Upper lobe of right lung (tissue), 1 donor: ENCODE data around the gene EDN2. TPM values are rescaled to one million over a fixed set of nuclear protein-coding genes. Genes with fewer than 3 reads are reported as not detected.

ENCODE experiments used
- ATAC-seq: fragments of 200-7000 bp; cut with Tn5 transposase; one replicate; pipeline ENCODE4 v1.9.1; 2020; ENCODE audit warnings: mild to moderate bottlenecking, moderate library complexity
- DNase-seq: peaks from one replicate; pipeline ENCODE4 v3.0.0-alpha.2; 2020
- H3K27ac ChIP-seq: fragments of 200-600 bp; one replicate; pipeline ENCODE4 v1.8.0; 2022
- H3K27me3 ChIP-seq: fragments of 200-600 bp; one replicate; pipeline ENCODE4 v1.8.0; 2022; ENCODE audit warnings: mild to moderate bottlenecking
- H3K36me3 ChIP-seq: fragments of 200-600 bp; one replicate; pipeline ENCODE4 v1.8.0; 2022
- H3K4me1 ChIP-seq: fragments of 200-600 bp; one replicate; pipeline ENCODE4 v1.8.0; 2022
- H3K4me3 ChIP-seq: fragments of 200-600 bp; one replicate; pipeline ENCODE4 v1.8.0; 2022; ENCODE audit warnings: mild to moderate bottlenecking
- H3K9me3 ChIP-seq: fragments of 200-600 bp; one replicate; pipeline ENCODE4 v1.8.0; 2022
- intact Hi-C: fragments of 100-400 bp; cut with DNase I; formaldehyde crosslinking; loops from one replicate; pipeline ENCODE4 v1.11.0; 2022
- total RNA-seq: library from RNA; stranded (reverse); fragmentation: NEBNext Ultra II Directional; extraction: Animal tissue kit (Norgen Biotek cat#: 25700); gene quantifications from one replicate; pipeline ENCODE4 v1.2.1, GENCODE V29; 2021
- TF ChIP-seq, protein P1 (sequence below): fragments of 200-600 bp; IDR thresholded peaks from one replicate; pipeline ENCODE4 v1.8.0; 2022; ENCODE audit warnings: antibody characterized with exemption
- donor health status: DM: no; HTN: yes; CAD: no; lungs with severe emphysema.

Gene EDN2
- total RNA-seq, 1 donor from 2014 or later = not detected

DNA sequence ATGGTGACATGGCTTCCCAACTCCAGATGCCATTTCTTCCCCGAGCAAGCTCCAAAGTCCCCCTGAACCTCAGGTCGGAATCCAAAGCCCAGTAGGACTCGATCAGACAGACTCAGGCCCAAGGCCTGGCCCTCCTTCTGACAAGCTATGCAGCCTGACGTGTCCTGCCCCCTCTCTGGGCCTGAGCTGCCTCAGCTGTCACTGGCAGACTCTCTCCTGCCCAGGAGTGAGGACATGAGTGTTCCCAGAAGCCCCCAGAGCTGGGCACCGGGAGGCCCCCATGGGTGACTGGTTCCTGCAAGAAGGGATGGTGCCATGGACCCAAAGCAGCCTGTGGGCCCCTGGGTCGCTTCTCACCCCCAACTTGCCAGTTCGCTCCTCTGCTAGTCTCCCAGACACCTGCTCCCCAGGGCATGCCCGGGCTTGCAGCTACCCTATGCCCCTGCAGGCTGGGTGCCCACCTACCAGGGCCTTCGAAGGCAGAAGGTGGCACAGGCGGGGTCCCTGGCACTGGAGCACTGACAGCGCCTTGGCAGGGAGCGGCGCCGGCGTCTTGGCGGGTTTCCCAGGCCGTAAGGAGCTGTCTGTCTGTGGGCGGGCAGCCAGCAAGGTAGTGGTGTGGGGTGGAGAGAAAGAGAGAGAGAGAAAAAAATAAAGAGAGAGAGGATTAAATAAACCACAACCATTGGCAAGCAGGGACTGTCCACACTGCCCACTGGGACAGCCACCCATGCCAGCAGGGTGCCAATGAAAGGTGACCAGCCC lies 2.3 kb downstream of the EDN2 start:
- peaks cover 32% of the 10 kb centered on the region for H3K4me1 ChIP-seq
- H3K36me3 ChIP-seq = no peaks in the 10 kb centered on the region
- ATAC-seq (peak; percentile 1), DNase-seq (peak; percentile 86)
- TF ChIP-seq, protein P1, sequence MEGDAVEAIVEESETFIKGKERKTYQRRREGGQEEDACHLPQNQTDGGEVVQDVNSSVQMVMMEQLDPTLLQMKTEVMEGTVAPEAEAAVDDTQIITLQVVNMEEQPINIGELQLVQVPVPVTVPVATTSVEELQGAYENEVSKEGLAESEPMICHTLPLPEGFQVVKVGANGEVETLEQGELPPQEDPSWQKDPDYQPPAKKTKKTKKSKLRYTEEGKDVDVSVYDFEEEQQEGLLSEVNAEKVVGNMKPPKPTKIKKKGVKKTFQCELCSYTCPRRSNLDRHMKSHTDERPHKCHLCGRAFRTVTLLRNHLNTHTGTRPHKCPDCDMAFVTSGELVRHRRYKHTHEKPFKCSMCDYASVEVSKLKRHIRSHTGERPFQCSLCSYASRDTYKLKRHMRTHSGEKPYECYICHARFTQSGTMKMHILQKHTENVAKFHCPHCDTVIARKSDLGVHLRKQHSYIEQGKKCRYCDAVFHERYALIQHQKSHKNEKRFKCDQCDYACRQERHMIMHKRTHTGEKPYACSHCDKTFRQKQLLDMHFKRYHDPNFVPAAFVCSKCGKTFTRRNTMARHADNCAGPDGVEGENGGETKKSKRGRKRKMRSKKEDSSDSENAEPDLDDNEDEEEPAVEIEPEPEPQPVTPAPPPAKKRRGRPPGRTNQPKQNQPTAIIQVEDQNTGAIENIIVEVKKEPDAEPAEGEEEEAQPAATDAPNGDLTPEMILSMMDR = no peak
- H3K27me3 ChIP-seq = no peaks in the 10 kb centered on the region
- no peak overlapping the region for H3K4me3 ChIP-seq
- no peaks in the 10 kb centered on the region for H3K9me3 ChIP-seq
- intact Hi-C loops = no loop called here
- no peak overlapping the region for H3K27ac ChIP-seq

DNA sequence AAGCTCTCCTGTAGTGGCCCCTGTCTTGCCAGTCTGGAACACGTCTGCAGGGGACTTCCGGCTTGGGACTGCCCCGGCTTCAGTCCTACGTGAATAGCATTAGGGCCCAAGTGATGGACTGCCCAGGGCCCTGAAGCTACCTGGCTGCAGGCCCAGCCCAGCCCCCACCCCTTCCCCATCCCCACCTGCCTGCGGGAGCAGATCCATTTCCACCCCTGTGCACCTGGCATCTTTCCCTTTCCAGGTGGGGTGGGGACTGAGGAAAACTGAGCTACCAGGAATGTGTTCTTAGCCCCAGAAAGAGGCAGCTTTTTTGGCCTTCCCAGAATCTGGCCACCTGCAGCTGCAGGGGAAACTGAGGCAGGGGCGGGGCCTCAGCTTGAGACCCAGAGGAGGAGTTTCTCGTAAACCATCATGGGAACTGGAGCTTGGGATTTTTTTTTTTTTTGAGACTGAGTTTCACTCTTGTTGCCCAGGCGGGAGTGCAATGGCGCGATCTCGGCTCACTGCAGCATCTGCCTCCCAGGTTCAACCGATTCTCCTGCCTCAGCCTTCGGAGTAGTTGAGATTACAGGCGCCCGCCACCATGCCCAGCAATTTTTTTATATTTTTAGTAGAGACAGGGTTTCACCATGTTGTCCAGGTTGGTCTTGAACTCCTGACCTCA lies 3.2 kb downstream of the EDN2 start:
- peaks cover 35% of the 10 kb centered on the region for H3K4me1 ChIP-seq
- no peak overlapping the region for H3K4me3 ChIP-seq
- ATAC-seq = no peak
- no peak overlapping the region for H3K27ac ChIP-seq
- TF ChIP-seq, protein P1 = no peak
- no peak for DNase-seq
- H3K27me3 ChIP-seq = no peaks in the 10 kb centered on the region
- intact Hi-C loops = no loop called here
- no peaks in the 10 kb centered on the region for H3K9me3 ChIP-seq
- no peaks in the 10 kb centered on the region for H3K36me3 ChIP-seq

DNA sequence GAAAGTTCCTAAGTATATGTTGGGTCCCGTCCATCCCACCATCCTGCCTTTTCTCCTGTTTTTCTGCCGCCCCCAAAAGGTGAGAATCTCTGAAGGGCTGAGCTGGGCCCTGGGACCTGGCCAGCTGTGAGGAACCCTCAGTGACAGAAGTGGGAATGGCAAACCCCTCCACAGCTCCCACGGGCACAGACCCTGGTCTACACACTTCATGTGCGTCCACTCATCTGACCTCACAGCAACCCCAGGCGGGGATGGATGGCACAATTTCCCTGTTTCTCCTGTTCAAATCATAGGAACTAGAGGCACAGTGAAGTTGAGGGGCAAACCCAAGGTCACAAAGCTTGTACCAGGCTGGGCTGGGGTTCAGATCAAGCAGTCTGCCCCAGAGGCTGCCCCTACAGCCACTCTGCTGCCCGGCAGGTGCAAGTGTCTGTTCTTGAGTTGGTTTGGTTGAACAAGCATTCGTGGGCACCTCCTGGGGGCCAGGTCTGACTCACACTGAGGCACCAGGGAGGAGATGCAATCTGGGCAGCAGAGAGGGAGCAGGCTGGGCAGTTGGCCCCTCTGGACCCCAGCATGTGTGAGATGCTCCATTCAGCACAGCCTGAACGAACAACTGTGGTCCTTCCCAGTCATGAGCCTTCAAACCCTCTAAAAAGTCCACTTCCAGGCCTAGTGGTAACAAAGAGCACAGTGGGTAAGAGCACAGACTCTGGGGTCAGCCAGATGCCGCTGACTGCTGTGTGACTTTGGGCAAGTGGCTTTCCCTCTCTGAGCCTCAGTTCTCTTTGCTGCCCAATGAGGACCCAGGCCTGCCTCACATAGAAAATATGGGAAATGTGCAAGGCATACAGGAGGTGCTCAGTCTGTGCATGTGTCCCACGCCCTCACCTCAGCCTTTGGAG lies 4.0 kb downstream of the EDN2 start:
- H3K4me1 ChIP-seq = peaks cover 36% of the 10 kb centered on the region
- ATAC-seq = no peak
- H3K27me3 ChIP-seq = no peaks in the 10 kb centered on the region
- H3K4me3 ChIP-seq = no peak overlapping the region
- DNase-seq = no peak
- TF ChIP-seq, protein P1 = no peak
- intact Hi-C loops = no loop called here
- no peaks in the 10 kb centered on the region for H3K9me3 ChIP-seq
- no peak overlapping the region for H3K27ac ChIP-seq
- no peaks in the 10 kb centered on the region for H3K36me3 ChIP-seq

DNA sequence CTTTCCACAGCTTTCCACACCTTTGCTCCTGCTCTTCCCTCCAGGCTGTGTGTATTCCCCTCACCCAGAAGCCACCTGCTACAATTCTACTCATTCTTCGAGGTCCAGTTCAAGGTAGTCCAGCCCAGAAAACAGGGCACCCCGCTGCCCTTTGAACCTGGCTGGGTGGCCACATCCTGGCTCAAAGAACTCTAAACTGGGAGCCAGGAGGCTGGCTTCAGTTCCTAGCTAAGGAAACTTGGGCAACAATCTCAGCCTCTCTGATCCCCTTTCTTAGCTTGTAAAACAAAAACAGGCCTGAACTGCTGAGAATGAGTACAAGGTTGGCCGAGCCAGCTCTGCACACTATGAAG lies 4.7 kb downstream of the EDN2 start:
- TF ChIP-seq, protein P1 = no peak
- Histone ChIP-seq H3K4me3 (no peak overlapping the region), H3K36me3 (no peaks in the 10 kb centered on the region), H3K27me3 (no peaks in the 10 kb centered on the region), H3K27ac (no peak overlapping the region), H3K9me3 (no peaks in the 10 kb centered on the region), H3K4me1 (peaks cover 38% of the 10 kb centered on the region)
- DNase-seq (no peak), ATAC-seq (no peak)
- intact Hi-C loops = no loop called here

DNA sequence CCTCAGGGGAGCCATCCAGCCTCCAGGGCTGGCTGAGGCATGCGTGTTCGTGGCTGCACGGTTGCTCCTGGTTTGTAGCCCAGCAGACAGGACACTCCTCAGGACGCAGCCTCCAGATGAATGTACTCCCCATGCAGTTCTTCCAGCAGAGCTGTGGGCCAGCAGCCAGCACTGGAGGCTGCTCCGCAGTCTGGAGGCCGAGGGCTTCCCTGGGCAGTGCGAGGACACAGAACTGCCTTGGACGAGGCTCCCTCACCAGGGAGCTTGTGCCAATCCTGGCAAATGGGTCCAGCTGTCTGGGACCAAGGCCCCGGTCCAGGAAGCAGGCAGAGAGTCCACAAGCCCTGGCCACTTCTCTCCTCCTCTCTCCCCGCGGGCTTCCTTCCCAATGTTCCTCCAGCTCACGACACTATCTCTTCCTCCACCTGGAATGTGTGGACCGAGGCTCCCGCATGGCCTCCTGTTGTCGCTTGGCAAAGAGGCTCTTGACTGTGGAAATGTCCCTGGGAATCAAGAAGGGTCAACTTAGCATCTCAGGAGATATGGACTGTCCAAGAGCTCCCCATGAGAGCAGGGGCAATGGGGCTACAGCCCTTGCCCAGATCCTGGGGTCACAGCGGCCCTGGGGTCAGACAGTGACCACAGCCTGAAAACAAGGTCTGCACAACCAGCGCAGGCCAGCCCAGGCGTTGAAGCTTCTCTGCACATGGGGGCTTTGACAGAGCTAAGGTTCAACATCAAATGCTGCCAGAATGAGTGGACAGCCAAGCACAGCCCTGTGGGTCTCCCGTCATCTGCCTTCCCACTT lies 5.3 kb downstream of the EDN2 start:
- no peak overlapping the region for H3K27ac ChIP-seq
- no peak overlapping the region for H3K4me3 ChIP-seq
- DNase-seq (no peak), ATAC-seq (no peak)
- peaks cover 38% of the 10 kb centered on the region for H3K4me1 ChIP-seq
- H3K9me3 ChIP-seq = no peaks in the 10 kb centered on the region
- intact Hi-C loops = no loop called here
- TF ChIP-seq, protein P1 = no peak
- H3K27me3 ChIP-seq = no peaks in the 10 kb centered on the region
- H3K36me3 ChIP-seq = no peaks in the 10 kb centered on the region
